HCT116 (cell line): Measurements from ENCODE around the gene OTOA.
A peak's percentile ranks its signal among the peaks of the same experiment; 100 is the strongest.

Experiments
- CEBPB ChIP-seq: IDR thresholded peaks from 2 replicates; pipeline ENCODE4 v1.6.1; 2012; ENCODE audit warnings: low read depth
- EGR1 ChIP-seq: IDR thresholded peaks from 2 replicates; pipeline ENCODE4 v1.6.1; 2012; ENCODE audit warnings: low read depth
- EZH2 ChIP-seq: fragments of 200-600 bp; sonication (generic); IDR thresholded peaks from 2 replicates; pipeline ENCODE4 v1.6.1; 2017; ENCODE audit warnings: antibody characterized with exemption, mixed run types
- EZH2phosphoT487 ChIP-seq: fragments of 200-600 bp; IDR thresholded peaks from 2 replicates; pipeline ENCODE4 v1.6.1; 2018; ENCODE audit warnings: antibody characterized with exemption, borderline replicate concordance
- POLR2A ChIP-seq: IDR thresholded peaks from 2 replicates; pipeline ENCODE4 v1.7.0; 2011; ENCODE audit warnings: borderline replicate concordance; ENCODE audit not compliant: insufficient read depth, insufficient read length; ENCODE audit errors: extremely low read depth
- RAD21 ChIP-seq: IDR thresholded peaks from 2 replicates; pipeline ENCODE4 v1.6.1; 2012; ENCODE audit warnings: low read depth, mild to moderate bottlenecking
- TF ChIP-seq, protein P1 (sequence below), 3 experiments: fragments of 200-600 bp in 1 of 3; sonication (generic) in 1 of 3; IDR thresholded peaks in 2 of 3; conservative IDR thresholded peaks in 1 of 3; 2 replicates each; pipeline ENCODE4 v1.5.1; 2012 to 2017; ENCODE audit warnings: low read depth in 2 of 3, low read length in 2 of 3, antibody characterized with exemption in 1 of 3, borderline replicate concordance in 1 of 3, control low read depth in 1 of 3, mild to moderate bottlenecking in 1 of 3, mixed read lengths in 1 of 3, mixed run types in 1 of 3, moderate library complexity in 1 of 3; ENCODE audit not compliant: insufficient read depth in 1 of 3
- TF ChIP-seq, protein P2 (sequence below): IDR thresholded peaks from 2 replicates; pipeline ENCODE4 v1.6.1; 2012; ENCODE audit warnings: low read depth
- TF ChIP-seq, protein P3 (sequence below): IDR thresholded peaks from 2 replicates; pipeline ENCODE4 v1.6.1; 2011; ENCODE audit warnings: mild to moderate bottlenecking, low read length, moderate library complexity; ENCODE audit not compliant: insufficient replicate concordance; ENCODE audit errors: extremely low read depth
- TF ChIP-seq, protein P4 (sequence below): IDR thresholded peaks from 2 replicates; pipeline ENCODE4 v1.6.1; 2012
- TF ChIP-seq, protein P5 (sequence below): IDR thresholded peaks from 2 replicates; pipeline ENCODE4 v1.6.1; 2012

DNA sequence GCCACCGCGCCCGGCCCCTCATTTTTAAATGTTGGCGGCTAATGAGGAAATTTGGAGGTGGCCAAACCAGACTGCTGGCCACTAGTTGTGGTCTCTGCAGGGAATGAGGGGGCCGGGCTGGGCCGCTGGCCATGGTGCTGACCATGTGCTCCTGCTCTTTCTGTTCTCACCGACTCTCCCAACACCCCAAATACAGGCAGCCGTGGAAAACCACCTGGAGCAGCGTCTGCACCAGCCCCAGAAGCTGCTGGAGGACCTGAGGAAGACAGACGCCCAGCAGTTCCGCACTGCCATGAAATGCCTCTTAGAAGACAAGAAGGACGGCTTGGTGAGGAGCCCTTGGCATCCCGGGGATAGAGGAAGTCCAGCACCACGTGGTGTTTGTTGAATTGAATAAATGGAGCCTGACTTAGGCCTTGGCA lies 21.3 kb downstream of the OTOA start:
- TF ChIP-seq, protein P1, sequence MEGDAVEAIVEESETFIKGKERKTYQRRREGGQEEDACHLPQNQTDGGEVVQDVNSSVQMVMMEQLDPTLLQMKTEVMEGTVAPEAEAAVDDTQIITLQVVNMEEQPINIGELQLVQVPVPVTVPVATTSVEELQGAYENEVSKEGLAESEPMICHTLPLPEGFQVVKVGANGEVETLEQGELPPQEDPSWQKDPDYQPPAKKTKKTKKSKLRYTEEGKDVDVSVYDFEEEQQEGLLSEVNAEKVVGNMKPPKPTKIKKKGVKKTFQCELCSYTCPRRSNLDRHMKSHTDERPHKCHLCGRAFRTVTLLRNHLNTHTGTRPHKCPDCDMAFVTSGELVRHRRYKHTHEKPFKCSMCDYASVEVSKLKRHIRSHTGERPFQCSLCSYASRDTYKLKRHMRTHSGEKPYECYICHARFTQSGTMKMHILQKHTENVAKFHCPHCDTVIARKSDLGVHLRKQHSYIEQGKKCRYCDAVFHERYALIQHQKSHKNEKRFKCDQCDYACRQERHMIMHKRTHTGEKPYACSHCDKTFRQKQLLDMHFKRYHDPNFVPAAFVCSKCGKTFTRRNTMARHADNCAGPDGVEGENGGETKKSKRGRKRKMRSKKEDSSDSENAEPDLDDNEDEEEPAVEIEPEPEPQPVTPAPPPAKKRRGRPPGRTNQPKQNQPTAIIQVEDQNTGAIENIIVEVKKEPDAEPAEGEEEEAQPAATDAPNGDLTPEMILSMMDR (IDR thresholded peaks at IDR 0.05 in 2 of 3, conservative IDR thresholded peaks at IDR 0.05 in 1 of 3; ENCODE audit: borderline replicate concordance in 1 of 3, insufficient read depth in 1 of 3, low read depth in 2 of 3, low read length in 2 of 3): no peak
- TF ChIP-seq EZH2: no peak
- TF ChIP-seq POLR2A: no peak
- TF ChIP-seq, protein P2, sequence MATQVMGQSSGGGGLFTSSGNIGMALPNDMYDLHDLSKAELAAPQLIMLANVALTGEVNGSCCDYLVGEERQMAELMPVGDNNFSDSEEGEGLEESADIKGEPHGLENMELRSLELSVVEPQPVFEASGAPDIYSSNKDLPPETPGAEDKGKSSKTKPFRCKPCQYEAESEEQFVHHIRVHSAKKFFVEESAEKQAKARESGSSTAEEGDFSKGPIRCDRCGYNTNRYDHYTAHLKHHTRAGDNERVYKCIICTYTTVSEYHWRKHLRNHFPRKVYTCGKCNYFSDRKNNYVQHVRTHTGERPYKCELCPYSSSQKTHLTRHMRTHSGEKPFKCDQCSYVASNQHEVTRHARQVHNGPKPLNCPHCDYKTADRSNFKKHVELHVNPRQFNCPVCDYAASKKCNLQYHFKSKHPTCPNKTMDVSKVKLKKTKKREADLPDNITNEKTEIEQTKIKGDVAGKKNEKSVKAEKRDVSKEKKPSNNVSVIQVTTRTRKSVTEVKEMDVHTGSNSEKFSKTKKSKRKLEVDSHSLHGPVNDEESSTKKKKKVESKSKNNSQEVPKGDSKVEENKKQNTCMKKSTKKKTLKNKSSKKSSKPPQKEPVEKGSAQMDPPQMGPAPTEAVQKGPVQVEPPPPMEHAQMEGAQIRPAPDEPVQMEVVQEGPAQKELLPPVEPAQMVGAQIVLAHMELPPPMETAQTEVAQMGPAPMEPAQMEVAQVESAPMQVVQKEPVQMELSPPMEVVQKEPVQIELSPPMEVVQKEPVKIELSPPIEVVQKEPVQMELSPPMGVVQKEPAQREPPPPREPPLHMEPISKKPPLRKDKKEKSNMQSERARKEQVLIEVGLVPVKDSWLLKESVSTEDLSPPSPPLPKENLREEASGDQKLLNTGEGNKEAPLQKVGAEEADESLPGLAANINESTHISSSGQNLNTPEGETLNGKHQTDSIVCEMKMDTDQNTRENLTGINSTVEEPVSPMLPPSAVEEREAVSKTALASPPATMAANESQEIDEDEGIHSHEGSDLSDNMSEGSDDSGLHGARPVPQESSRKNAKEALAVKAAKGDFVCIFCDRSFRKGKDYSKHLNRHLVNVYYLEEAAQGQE: peak; percentile 35; the same call in 1 of the 2 replicates
- TF ChIP-seq EGR1: no peak
- TF ChIP-seq, protein P3, sequence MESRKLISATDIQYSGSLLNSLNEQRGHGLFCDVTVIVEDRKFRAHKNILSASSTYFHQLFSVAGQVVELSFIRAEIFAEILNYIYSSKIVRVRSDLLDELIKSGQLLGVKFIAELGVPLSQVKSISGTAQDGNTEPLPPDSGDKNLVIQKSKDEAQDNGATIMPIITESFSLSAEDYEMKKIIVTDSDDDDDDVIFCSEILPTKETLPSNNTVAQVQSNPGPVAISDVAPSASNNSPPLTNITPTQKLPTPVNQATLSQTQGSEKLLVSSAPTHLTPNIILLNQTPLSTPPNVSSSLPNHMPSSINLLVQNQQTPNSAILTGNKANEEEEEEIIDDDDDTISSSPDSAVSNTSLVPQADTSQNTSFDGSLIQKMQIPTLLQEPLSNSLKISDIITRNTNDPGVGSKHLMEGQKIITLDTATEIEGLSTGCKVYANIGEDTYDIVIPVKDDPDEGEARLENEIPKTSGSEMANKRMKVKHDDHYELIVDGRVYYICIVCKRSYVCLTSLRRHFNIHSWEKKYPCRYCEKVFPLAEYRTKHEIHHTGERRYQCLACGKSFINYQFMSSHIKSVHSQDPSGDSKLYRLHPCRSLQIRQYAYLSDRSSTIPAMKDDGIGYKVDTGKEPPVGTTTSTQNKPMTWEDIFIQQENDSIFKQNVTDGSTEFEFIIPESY: no peak
- no peak for TF ChIP-seq EZH2phosphoT487
- no peak for TF ChIP-seq RAD21
- TF ChIP-seq CEBPB: no peak
- TF ChIP-seq, protein P4, sequence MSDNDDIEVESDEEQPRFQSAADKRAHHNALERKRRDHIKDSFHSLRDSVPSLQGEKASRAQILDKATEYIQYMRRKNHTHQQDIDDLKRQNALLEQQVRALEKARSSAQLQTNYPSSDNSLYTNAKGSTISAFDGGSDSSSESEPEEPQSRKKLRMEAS: no peak
- TF ChIP-seq, protein P5, sequence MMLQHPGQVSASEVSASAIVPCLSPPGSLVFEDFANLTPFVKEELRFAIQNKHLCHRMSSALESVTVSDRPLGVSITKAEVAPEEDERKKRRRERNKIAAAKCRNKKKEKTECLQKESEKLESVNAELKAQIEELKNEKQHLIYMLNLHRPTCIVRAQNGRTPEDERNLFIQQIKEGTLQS: no peak
